ENCODE measurements around the gene MYO18A.

Gene MYO18A

DNA sequence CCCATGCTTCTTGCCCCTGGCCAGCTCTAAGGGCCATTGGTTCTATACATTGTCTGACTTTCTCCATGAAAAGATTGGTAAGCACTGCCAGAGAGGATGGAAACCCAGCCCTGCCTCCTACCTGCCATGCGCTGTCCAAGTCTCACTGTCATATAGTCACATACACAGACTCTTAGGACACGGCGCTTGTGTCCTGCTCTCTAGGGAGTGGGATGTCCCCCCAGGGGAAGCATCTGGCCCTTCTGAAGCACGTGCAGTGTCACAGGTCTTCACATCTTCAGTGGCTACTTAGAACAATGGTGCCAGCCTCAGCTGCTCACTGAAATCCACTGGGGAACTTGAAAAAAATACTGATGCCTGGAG, 38.7 kb downstream of the MYO18A start:
- Histone ChIP-seq H3K9ac (ENCODE audit: low read length) (no peak overlapping the region; the same call in 1 of the 2 replicates), H4K20me1 (ENCODE audit: insufficient read depth, low read length) (no peaks in the 10 kb centered on the region), H3K4me2 (ENCODE audit: low read depth, low read length) (peak overlapping the region; percentile 96; the same call in 1 of the 2 replicates), H3K27me3 (replicated peaks; ENCODE audit: insufficient read depth, low read length) (no peaks in the 10 kb centered on the region), H3K4me1 (ENCODE audit: low read length) (peaks cover 33% of the 10 kb centered on the region), H3K27ac (ENCODE audit: low read length) (no peak overlapping the region; the same call in 1 of the 2 replicates), H3K9me3 (replicated peaks; ENCODE audit: insufficient read depth, low read length) (no peaks in the 10 kb centered on the region), H2AFZ (ENCODE audit: low read length) (no peak overlapping the region), H3F3A (ENCODE audit: insufficient read depth, low read length) (peaks cover 31% of the 10 kb centered on the region), H3K36me3 (replicated peaks; ENCODE audit: insufficient read depth, low read length) (no peaks in the 10 kb centered on the region), H3K4me3 (ENCODE audit: low read length) (0 out of 2 replicates have a peak overlapping the region, but pooled peaks have one; percentile 80), H3K9me2 (replicated peaks; ENCODE audit: insufficient read depth, low read length) (no peaks in the 10 kb centered on the region), H3K79me2 (ENCODE audit: low read length) (peaks cover 70% of the 10 kb centered on the region)
- no peak for DNase-seq
- TF ChIP-seq CTCF (IDR thresholded peaks at IDR 0.05; ENCODE audit: low read length), result no peak
- TF ChIP-seq EZH2phosphoT487 (IDR thresholded peaks at IDR 0.05; ENCODE audit: low read length), result no peak
- TF ChIP-seq EZH2 (optimal IDR thresholded peaks at IDR 0.05; ENCODE audit: low read depth, low read length), result no peak

- Histone ChIP-seq H3K9ac (ENCODE audit: low read length) (peak overlapping the region; percentile 47; the same call in 1 of the 2 replicates), H3K36me3 (replicated peaks; ENCODE audit: insufficient read depth, low read length) (no peaks in the 10 kb centered on the region), H3K4me2 (ENCODE audit: low read depth, low read length) (peak overlapping the region; percentile 96), H3F3A (ENCODE audit: insufficient read depth, low read length) (peaks cover 31% of the 10 kb centered on the region), H2AFZ (ENCODE audit: low read length) (peak overlapping the region; percentile 70), H3K27ac (ENCODE audit: low read length) (peak overlapping the region; percentile 57), H3K27me3 (replicated peaks; ENCODE audit: insufficient read depth, low read length) (no peaks in the 10 kb centered on the region), H3K9me2 (replicated peaks; ENCODE audit: insufficient read depth, low read length) (no peaks in the 10 kb centered on the region), H3K79me2 (ENCODE audit: low read length) (peaks cover 75% of the 10 kb centered on the region), H4K20me1 (ENCODE audit: insufficient read depth, low read length) (no peaks in the 10 kb centered on the region), H3K4me3 (ENCODE audit: low read length) (peak overlapping the region; percentile 80), H3K9me3 (replicated peaks; ENCODE audit: insufficient read depth, low read length) (no peaks in the 10 kb centered on the region), H3K4me1 (ENCODE audit: low read length) (peaks cover 33% of the 10 kb centered on the region)
- no peak for DNase-seq
- TF ChIP-seq EZH2 (optimal IDR thresholded peaks at IDR 0.05; ENCODE audit: low read depth, low read length) (no peak), EZH2phosphoT487 (IDR thresholded peaks at IDR 0.05; ENCODE audit: low read length) (no peak), CTCF (IDR thresholded peaks at IDR 0.05; ENCODE audit: low read length) (no peak)
Observed at GRCh38 chr17:29140631-29141513, 39.3 kb downstream of the MYO18A start.

GRCh38 chr17:29140051-29140621, 40.1 kb downstream of the MYO18A start:
- Histone ChIP-seq H3K4me3 (ENCODE audit: low read length) (peak overlapping the region; percentile 80), H3K79me2 (ENCODE audit: low read length) (peaks cover 81% of the 10 kb centered on the region), H3K9me3 (replicated peaks; ENCODE audit: insufficient read depth, low read length) (no peaks in the 10 kb centered on the region), H2AFZ (ENCODE audit: low read length) (peak overlapping the region; percentile 70), H3K9ac (ENCODE audit: low read length) (peak overlapping the region; percentile 48; the same call in 1 of the 2 replicates), H3K4me1 (ENCODE audit: low read length) (peaks cover 28% of the 10 kb centered on the region), H3K36me3 (replicated peaks; ENCODE audit: insufficient read depth, low read length) (no peaks in the 10 kb centered on the region), H3K4me2 (ENCODE audit: low read depth, low read length) (peak overlapping the region; percentile 96), H3K27me3 (replicated peaks; ENCODE audit: insufficient read depth, low read length) (no peaks in the 10 kb centered on the region), H4K20me1 (ENCODE audit: insufficient read depth, low read length) (no peaks in the 10 kb centered on the region), H3F3A (ENCODE audit: insufficient read depth, low read length) (peaks cover 31% of the 10 kb centered on the region), H3K27ac (ENCODE audit: low read length) (peak overlapping the region; percentile 81; the same call in 1 of the 2 replicates), H3K9me2 (replicated peaks; ENCODE audit: insufficient read depth, low read length) (no peaks in the 10 kb centered on the region)
- peak; percentile 83 for DNase-seq
- TF ChIP-seq EZH2phosphoT487 (IDR thresholded peaks at IDR 0.05; ENCODE audit: low read length), result no peak
- TF ChIP-seq CTCF (IDR thresholded peaks at IDR 0.05; ENCODE audit: low read length), result no peak
- TF ChIP-seq EZH2 (optimal IDR thresholded peaks at IDR 0.05; ENCODE audit: low read depth, low read length), result no peak
